Body of pancreas (tissue), 4 donors: ENCODE results near the gene KIF1A.

Experiments used
- POLR2A ChIP-seq, 3 donors: fragments of 450-650 bp; IDR thresholded peaks; one replicate each; pipeline ENCODE4 v1.6.1; 2016; ENCODE audit warnings: antibody characterized with exemption in 3 of 3, mild to moderate bottlenecking in 2 of 3
- TF ChIP-seq, protein P1 (sequence below), 7 experiments: fragments of 450-650 bp in 4 of 7; fragments of 200-600 bp in 3 of 7; sonication (generic) in 3 of 7; IDR thresholded peaks; one replicate each; pipeline ENCODE4 v1.5.1; 2016 to 2019; ENCODE audit warnings: antibody characterized with exemption in 7 of 7

DNA sequence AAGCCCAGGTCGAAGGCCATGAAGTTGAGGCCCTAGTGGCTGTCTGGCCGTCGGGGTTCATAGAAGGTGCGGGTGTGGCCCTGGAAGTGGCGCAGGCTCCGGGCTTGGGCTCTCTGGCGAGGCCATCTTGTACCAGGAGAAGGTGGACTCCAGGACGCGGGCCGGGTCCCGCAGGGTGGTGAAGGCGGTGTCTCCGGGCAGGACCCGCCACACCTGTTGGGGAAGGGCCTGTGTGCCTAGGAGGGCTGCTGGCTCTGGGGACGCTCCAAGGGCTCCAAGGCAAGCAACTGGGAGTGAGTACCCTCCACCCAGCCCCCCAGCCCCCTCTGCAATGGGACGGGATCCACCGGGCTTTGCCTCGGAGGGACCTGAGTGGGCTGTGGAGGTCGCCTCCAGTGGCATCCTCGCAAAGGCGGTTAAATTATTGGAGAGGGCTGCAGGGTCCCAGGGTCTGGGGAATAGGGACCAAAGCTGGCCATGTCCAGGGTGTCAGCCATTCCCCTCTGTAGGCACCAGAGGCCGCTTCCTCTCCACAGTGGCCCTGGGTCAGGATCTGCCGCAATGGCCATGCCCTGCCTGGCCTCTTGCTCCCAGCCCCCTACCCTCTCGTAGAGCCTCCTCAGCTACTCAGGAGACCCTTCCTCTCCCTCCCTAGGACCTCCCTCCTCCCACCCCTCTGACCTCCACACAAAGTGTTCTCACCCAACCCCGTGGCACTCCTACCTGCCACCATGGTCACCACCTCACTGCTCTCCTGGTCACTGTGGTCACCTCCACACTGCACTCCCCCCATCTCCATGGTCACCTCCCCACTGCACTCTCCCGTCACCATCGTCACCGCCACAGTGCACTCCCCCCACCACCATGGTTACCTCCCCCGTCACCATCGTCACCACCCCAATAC lies 118.0 kb downstream of the KIF1A start:
- TF ChIP-seq, protein P1, sequence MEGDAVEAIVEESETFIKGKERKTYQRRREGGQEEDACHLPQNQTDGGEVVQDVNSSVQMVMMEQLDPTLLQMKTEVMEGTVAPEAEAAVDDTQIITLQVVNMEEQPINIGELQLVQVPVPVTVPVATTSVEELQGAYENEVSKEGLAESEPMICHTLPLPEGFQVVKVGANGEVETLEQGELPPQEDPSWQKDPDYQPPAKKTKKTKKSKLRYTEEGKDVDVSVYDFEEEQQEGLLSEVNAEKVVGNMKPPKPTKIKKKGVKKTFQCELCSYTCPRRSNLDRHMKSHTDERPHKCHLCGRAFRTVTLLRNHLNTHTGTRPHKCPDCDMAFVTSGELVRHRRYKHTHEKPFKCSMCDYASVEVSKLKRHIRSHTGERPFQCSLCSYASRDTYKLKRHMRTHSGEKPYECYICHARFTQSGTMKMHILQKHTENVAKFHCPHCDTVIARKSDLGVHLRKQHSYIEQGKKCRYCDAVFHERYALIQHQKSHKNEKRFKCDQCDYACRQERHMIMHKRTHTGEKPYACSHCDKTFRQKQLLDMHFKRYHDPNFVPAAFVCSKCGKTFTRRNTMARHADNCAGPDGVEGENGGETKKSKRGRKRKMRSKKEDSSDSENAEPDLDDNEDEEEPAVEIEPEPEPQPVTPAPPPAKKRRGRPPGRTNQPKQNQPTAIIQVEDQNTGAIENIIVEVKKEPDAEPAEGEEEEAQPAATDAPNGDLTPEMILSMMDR (IDR thresholded peaks at IDR 0.05): no peak
- no peak for TF ChIP-seq POLR2A (IDR thresholded peaks at IDR 0.05)
